ENCODE measurements around the gene ENOX2. TPM values are rescaled to one million over a fixed set of nuclear protein-coding genes. Genes with fewer than 3 reads are reported as not detected.

Gene ENOX2
- total RNA-seq, 5 donors from 2014 or later (not counting 1 experiment from before 2014, with no cell fraction given): 10.4 to 17.1 (median 13.5) TPM

DNA sequence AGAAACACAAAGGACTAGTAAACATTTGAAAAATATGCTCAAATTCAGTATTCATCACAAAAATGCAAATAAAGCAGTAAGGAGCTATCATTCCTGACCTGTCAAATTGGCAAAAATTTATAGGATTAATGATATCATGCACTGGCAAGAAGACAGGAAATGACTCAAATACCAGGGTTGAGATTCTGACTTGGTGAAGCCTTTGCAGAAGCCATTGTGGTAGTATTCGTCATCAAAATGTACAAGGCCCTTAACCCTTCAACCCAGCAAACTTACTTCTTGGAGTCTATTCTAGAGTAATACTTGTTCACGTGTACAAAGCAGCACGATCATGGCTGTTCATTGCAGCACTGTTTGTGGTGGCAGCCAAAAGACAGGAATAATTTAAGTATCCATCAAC is 132.4 kb downstream of the ENOX2 start:
- peaks cover 0 to 3% of the 10 kb centered on the region in 2 donors for H3K36me3 ChIP-seq (ENCODE audit: control insufficient read depth in 2 of 2, extremely low read depth in 1 of 2, insufficient read depth in 1 of 2, low read length in 1 of 2)
- Mint-ChIP-seq H3K36me3 (peaks cover 18% of the 10 kb centered on the region), H3K27ac (no peak overlapping the region), H3K9me3 (no peaks in the 10 kb centered on the region), H3K4me1 (no peaks in the 10 kb centered on the region), H3K4me3 (no peak overlapping the region), H3K27me3 (peaks cover 0 to 7% of the 10 kb centered on the region in 2 donors)
- no peak overlapping the region for H3K4me3 ChIP-seq (ENCODE audit: control insufficient read depth in 1 of 2, extremely low read depth in 1 of 2, low read length in 1 of 2)
- CTCF ChIA-PET: no interaction called here
- POLR2A ChIA-PET: no interaction called here
- no peaks in the 10 kb centered on the region for H3K27me3 ChIP-seq (replicated peaks in 1 of 2; ENCODE audit: control insufficient read depth in 2 of 2, extremely low read depth in 1 of 2, insufficient read depth in 2 of 2, low read length in 1 of 2)
- H3K27ac ChIP-seq (ENCODE audit: low read length): no peak overlapping the region
- no peaks in the 10 kb centered on the region for H3K4me1 ChIP-seq (ENCODE audit: control insufficient read depth in 1 of 2, extremely low read depth in 1 of 2, insufficient read depth in 2 of 2, low read length in 2 of 2)
- H3K9me3 ChIP-seq: no peaks in the 10 kb centered on the region
- ATAC-seq (replicated peaks in 1 of 4) (no peak), DNase-seq (no peak)
- no CpG with 5 or more reads among the region's 3 CpGs for WGBS (ENCODE audit: insufficient coverage)

GRCh38 chrX:130769835-130770234 is 133.2 kb downstream of the ENOX2 start:
- H3K9me3 ChIP-seq: no peaks in the 10 kb centered on the region
- H3K27ac Mint-ChIP-seq: no peak overlapping the region
- H3K36me3 Mint-ChIP-seq: peaks cover 18% of the 10 kb centered on the region
- POLR2A ChIA-PET: no interaction called here
- no peaks in the 10 kb centered on the region for H3K9me3 Mint-ChIP-seq
- peaks cover 0 to 3% of the 10 kb centered on the region in 2 donors for H3K36me3 ChIP-seq (ENCODE audit: control insufficient read depth in 2 of 2, extremely low read depth in 1 of 2, insufficient read depth in 1 of 2, low read length in 1 of 2)
- no CpG with 5 or more reads among the region's 4 CpGs for WGBS (ENCODE audit: insufficient coverage)
- no peaks in the 10 kb centered on the region for H3K4me1 Mint-ChIP-seq
- DNase-seq: no peak
- H3K4me3 ChIP-seq (ENCODE audit: control insufficient read depth in 1 of 2, extremely low read depth in 1 of 2, low read length in 1 of 2): no peak overlapping the region
- no peak for ATAC-seq (replicated peaks in 1 of 4)
- peaks cover 0 to 7% of the 10 kb centered on the region in 2 donors for H3K27me3 Mint-ChIP-seq
- no peak overlapping the region for H3K27ac ChIP-seq (ENCODE audit: low read length)
- H3K4me3 Mint-ChIP-seq: no peak overlapping the region
- CTCF ChIA-PET: no interaction called here
- no peaks in the 10 kb centered on the region for H3K27me3 ChIP-seq (replicated peaks in 1 of 2; ENCODE audit: control insufficient read depth in 2 of 2, extremely low read depth in 1 of 2, insufficient read depth in 2 of 2, low read length in 1 of 2)
- H3K4me1 ChIP-seq (ENCODE audit: control insufficient read depth in 1 of 2, extremely low read depth in 1 of 2, insufficient read depth in 2 of 2, low read length in 2 of 2): no peaks in the 10 kb centered on the region

DNA sequence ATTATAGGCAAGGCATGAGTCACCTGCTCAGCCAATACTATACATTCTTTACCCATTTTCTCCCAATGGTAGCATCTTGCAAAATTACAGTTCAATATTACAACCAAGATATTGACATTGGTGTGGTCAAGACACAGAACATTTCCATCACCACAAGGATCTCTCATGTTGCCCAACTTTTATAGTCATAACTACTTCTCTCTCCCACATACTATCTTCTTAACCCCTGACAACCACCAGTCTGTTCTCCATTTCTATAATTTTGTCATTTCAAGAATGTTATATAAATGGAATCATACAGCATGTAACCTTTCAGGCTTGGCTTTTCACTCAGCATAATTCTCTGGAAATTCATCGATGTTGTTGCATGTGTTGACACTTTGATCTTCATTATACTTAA is 144.9 kb downstream of the ENOX2 start:
- Mint-ChIP-seq H3K4me1 (no peaks in the 10 kb centered on the region), H3K27ac (no peak overlapping the region), H3K36me3 (peaks cover 27% of the 10 kb centered on the region), H3K27me3 (peaks cover 0 to 9% of the 10 kb centered on the region in 2 donors), H3K4me3 (no peak overlapping the region), H3K9me3 (peaks cover 0 to 5% (median 0%) of the 10 kb centered on the region in 3 donors)
- H3K36me3 ChIP-seq (ENCODE audit: control insufficient read depth in 2 of 2, extremely low read depth in 1 of 2, insufficient read depth in 1 of 2, low read length in 1 of 2): no peaks in the 10 kb centered on the region
- CTCF ChIA-PET: no interaction called here
- no peak for DNase-seq
- H3K27ac ChIP-seq (ENCODE audit: low read length): no peak overlapping the region
- no peaks in the 10 kb centered on the region for H3K27me3 ChIP-seq (replicated peaks in 1 of 2; ENCODE audit: control insufficient read depth in 2 of 2, extremely low read depth in 1 of 2, insufficient read depth in 2 of 2, low read length in 1 of 2)
- WGBS (ENCODE audit: insufficient coverage): no CpG with 5 or more reads among the region's 1 CpG
- POLR2A ChIA-PET: no interaction called here
- no peaks in the 10 kb centered on the region for H3K4me1 ChIP-seq (ENCODE audit: control insufficient read depth in 1 of 2, extremely low read depth in 1 of 2, insufficient read depth in 2 of 2, low read length in 2 of 2)
- no peaks in the 10 kb centered on the region for H3K9me3 ChIP-seq
- no peak overlapping the region for H3K4me3 ChIP-seq (ENCODE audit: control insufficient read depth in 1 of 2, extremely low read depth in 1 of 2, low read length in 1 of 2)
- no peak for ATAC-seq (replicated peaks in 1 of 4)

DNA sequence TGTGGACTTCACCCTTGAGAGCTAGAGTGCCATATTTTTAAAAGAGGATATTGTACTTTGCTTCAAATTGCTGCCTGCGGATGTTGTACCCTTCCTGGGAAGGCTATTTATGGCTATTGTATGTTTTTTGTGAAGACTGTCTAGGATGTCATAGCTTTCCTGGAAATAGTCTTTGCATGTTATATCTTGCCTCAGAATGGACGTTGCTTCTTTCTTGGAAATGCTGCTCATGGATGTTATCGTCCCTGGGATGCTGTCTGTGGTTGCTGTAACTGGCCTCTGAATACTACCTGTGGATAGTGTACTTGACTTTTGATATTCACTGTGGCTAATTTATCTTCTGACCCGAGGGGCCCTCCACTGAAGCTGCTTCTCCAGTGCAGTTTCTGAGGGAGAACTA is 146.8 kb downstream of the ENOX2 start:
- WGBS (ENCODE audit: insufficient coverage): no CpG with 5 or more reads among the region's 4 CpGs
- H3K9me3 ChIP-seq: no peaks in the 10 kb centered on the region
- no peak for DNase-seq
- ChIA-PET CTCF (interaction anchor here in 1 of 2 donors (0.6 kb wide), 1 partner anchor 155 kb away, joined by 3 read pairs; no protein-coding TSS in a partner anchor), POLR2A (no interaction called here)
- H3K27ac Mint-ChIP-seq: no peak overlapping the region
- no peaks in the 10 kb centered on the region for H3K27me3 ChIP-seq (replicated peaks in 1 of 2; ENCODE audit: control insufficient read depth in 2 of 2, extremely low read depth in 1 of 2, insufficient read depth in 2 of 2, low read length in 1 of 2)
- no peak overlapping the region for H3K27ac ChIP-seq (ENCODE audit: low read length)
- peaks cover 0 to 5% (median 0%) of the 10 kb centered on the region in 3 donors for H3K9me3 Mint-ChIP-seq
- no peak overlapping the region for H3K4me3 Mint-ChIP-seq
- no peaks in the 10 kb centered on the region for H3K4me1 Mint-ChIP-seq
- no peaks in the 10 kb centered on the region for H3K4me1 ChIP-seq (ENCODE audit: control insufficient read depth in 1 of 2, extremely low read depth in 1 of 2, insufficient read depth in 2 of 2, low read length in 2 of 2)
- no peaks in the 10 kb centered on the region for H3K36me3 ChIP-seq (ENCODE audit: control insufficient read depth in 2 of 2, extremely low read depth in 1 of 2, insufficient read depth in 1 of 2, low read length in 1 of 2)
- H3K36me3 Mint-ChIP-seq: peaks cover 22% of the 10 kb centered on the region
- ATAC-seq (replicated peaks in 1 of 4): no peak
- H3K4me3 ChIP-seq (ENCODE audit: control insufficient read depth in 1 of 2, extremely low read depth in 1 of 2, low read length in 1 of 2): no peak overlapping the region
- H3K27me3 Mint-ChIP-seq: peaks cover 0 to 9% of the 10 kb centered on the region in 2 donors

- Histone ChIP-seq H3K27ac (ENCODE audit: low read length) (no peak overlapping the region), H3K36me3 (ENCODE audit: control insufficient read depth in 2 of 2, extremely low read depth in 1 of 2, insufficient read depth in 1 of 2, low read length in 1 of 2) (no peaks in the 10 kb centered on the region), H3K4me3 (ENCODE audit: control insufficient read depth in 1 of 2, extremely low read depth in 1 of 2, low read length in 1 of 2) (no peak overlapping the region), H3K27me3 (replicated peaks in 1 of 2; ENCODE audit: control insufficient read depth in 2 of 2, extremely low read depth in 1 of 2, insufficient read depth in 2 of 2, low read length in 1 of 2) (no peaks in the 10 kb centered on the region), H3K4me1 (ENCODE audit: control insufficient read depth in 1 of 2, extremely low read depth in 1 of 2, insufficient read depth in 2 of 2, low read length in 2 of 2) (no peaks in the 10 kb centered on the region), H3K9me3 (no peaks in the 10 kb centered on the region)
- ATAC-seq (replicated peaks in 1 of 4) (no peak), DNase-seq (no peak)
- Mint-ChIP-seq H3K27me3 (peaks cover 0 to 5% of the 10 kb centered on the region in 2 donors), H3K9me3 (peaks cover 0 to 5% (median 0%) of the 10 kb centered on the region in 3 donors), H3K4me1 (no peaks in the 10 kb centered on the region), H3K36me3 (peaks cover 20% of the 10 kb centered on the region), H3K4me3 (no peak overlapping the region), H3K27ac (no peak overlapping the region)
- ChIA-PET CTCF (interaction anchor here in 1 of 2 donors (0.6 kb wide), 1 partner anchor 490 kb away, joined by 3 read pairs; no protein-coding TSS in a partner anchor), POLR2A (no interaction called here)
- WGBS (ENCODE audit: insufficient coverage): no CpG with 5 or more reads among the region's 1 CpG
Observed at GRCh38 chrX:130754353-130754752, 148.7 kb downstream of the ENOX2 start.

DNA sequence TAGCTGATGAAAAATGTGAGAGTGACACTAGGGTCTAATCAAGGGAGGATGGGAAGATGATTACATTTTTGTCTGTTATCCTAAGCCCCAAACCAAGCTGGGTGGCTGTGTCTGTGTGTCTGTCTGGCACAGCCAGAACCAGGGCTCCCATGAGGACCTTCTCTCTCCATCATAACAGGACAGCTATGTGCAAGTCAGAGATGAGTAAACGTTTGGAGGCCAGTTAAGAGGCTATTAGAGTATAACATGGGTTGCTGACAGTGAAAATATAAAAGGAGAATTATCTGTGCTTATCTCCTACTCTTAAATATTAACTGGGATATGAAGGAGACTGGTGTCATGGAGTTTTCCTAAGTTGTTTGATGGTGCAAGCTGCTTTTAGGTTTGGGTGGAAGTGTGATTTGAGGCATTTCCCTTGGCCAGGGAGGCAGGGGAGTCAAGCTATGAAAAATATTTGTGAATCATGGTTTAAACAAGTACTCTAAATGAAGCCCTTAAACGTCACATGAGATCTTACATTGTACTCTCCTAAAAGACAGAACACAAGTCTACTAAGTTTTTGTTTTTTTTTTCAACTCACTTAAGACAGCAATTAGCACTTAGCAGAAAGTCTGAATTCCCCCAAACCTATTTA is 156.2 kb downstream of the ENOX2 start:
- no peaks in the 10 kb centered on the region for H3K9me3 Mint-ChIP-seq
- ChIA-PET CTCF (no interaction called here), POLR2A (no interaction called here)
- no peaks in the 10 kb centered on the region for H3K9me3 ChIP-seq
- H3K4me3 Mint-ChIP-seq: no peak overlapping the region
- no peak for ATAC-seq (replicated peaks in 1 of 4)
- no peaks in the 10 kb centered on the region for H3K27me3 ChIP-seq (replicated peaks in 1 of 2; ENCODE audit: control insufficient read depth in 2 of 2, extremely low read depth in 1 of 2, insufficient read depth in 2 of 2, low read length in 1 of 2)
- H3K4me1 Mint-ChIP-seq: no peaks in the 10 kb centered on the region
- H3K36me3 ChIP-seq (ENCODE audit: control insufficient read depth in 2 of 2, extremely low read depth in 1 of 2, insufficient read depth in 1 of 2, low read length in 1 of 2): no peaks in the 10 kb centered on the region
- no peak for DNase-seq
- no peaks in the 10 kb centered on the region for H3K4me1 ChIP-seq (ENCODE audit: control insufficient read depth in 1 of 2, extremely low read depth in 1 of 2, insufficient read depth in 2 of 2, low read length in 2 of 2)
- no peak overlapping the region for H3K27ac Mint-ChIP-seq
- H3K27me3 Mint-ChIP-seq: peaks cover 0 to 5% of the 10 kb centered on the region in 2 donors
- peaks cover 5% of the 10 kb centered on the region for H3K36me3 Mint-ChIP-seq
- no peak overlapping the region for H3K27ac ChIP-seq (ENCODE audit: low read length)
- no peak overlapping the region for H3K4me3 ChIP-seq (ENCODE audit: control insufficient read depth in 1 of 2, extremely low read depth in 1 of 2, low read length in 1 of 2)
- WGBS (ENCODE audit: insufficient coverage): no CpG with 5 or more reads among the region's 2 CpGs

Data from T-cell (primary cell).